ENCODE data around the gene LHPP.
"Not testable (repeated sequence)": the region's sequence is repeated elsewhere in the genome, so short reads cannot be mapped to it uniquely, and the experiment has no call there.

Gene LHPP

GRCh38 chr10:124606822-124607221 lies 145.2 kb downstream of the LHPP start:
- DNase-seq (ENCODE audit: low read depth): no peak

- no peak for DNase-seq (ENCODE audit: low read depth)
Measured at GRCh38 chr10:124607693-124608092, 146.1 kb downstream of the LHPP start.

GRCh38 chr10:124608093-124608721 lies 146.6 kb downstream of the LHPP start:
- no peak for DNase-seq (ENCODE audit: low read depth)

- DNase-seq (ENCODE audit: low read depth): no peak
Measured at GRCh38 chr10:124609698-124610097, 148.1 kb downstream of the LHPP start.

DNA sequence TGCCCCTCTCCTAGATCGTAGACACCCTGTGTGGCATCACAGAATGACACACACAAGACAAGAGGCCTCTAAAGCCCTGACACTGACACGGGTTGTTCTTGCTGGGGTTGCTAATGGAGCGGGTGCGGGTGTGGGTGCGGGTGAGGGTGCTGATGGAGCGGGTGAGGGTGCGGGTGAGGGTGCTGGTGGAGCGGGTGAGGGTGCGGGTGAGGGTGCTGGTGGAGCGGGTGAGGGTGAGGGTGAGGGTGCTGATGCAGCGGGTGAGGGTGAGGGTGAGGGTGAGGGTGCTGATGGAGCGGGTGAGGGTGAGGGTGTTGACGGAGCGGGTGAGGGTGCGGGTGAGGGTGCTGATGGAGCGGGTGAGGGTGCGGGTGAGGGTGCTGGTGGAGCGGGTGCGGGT lies 148.6 kb downstream of the LHPP start:
- DNase-seq (ENCODE audit: low read depth): not testable (repeated sequence)

DNA sequence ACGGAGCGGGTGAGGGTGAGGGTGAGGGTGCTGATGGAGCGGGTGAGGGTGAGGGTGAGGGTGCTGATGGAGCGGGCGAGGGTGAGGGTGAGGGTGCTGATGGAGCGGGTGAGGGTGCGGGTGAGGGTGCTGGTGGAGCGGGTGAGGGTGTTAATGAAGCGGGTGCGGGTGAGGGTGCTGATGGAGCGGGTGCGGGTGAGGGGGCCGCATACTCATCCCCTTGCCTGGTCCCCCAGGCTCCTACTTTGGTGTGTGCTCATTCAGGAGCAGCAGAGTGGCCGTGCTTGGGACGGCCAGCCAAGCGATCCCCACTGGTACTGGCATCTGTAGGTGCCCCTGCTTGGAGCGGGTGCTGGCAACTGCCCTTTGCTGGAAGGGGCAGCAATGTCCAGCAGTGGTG lies 149.2 kb downstream of the LHPP start:
- DNase-seq (ENCODE audit: low read depth): not testable (repeated sequence)

DNA sequence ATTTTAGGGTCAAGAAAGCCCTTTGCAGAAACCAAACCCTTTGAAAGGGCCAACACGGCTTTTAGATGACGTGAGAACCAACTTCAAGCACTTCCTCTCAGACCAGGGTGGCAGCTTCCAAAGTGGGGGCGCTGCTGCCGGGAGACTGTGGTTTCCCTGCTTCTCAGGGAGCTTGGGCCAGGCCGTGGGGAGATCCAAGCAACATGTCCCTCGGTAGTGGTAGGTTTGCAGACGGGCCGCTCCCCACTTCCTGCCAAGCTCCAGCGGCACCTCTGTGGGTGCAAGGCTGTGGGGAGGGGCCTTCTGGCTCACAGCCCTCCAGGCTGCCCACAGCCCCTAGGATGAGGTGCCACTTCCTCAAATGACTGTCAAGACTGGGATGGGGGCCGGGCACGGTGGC lies 150.1 kb downstream of the LHPP start:
- DNase-seq (ENCODE audit: low read depth): peak; percentile 22

- DNase-seq (ENCODE audit: low read depth): no peak
Measured at GRCh38 chr10:124612611-124613498, 151.2 kb downstream of the LHPP start.

DNA sequence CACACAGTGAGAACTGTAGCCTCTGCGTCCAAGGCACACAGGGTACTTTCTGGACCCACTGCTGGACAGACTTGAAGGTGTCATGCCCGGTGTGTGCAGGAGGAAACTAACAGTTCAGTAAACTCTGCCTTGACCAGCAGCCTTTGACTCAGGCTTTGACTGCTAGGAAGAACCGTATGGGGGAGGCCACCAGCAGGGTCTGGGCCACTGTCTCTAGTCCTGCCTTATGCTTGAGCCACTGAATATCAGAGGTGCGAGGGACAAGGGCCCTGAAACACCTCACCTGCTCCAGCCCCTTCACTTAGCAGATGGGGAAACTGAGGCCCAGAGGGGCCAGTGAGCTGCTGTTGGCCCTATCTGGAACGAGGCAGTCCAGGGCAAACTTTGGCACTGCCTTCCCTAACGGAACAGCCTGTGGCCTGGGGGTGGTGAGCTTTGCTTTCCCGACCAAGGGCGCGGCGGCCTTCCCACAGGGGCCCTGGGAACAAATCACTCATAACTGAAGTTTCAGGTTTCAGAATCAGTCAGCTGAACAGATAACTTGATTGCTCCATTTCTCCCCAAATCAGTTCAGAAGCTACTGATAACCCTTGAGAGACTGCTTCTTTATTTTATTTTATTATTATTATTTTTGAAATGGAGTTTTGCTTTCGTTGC lies 152.5 kb downstream of the LHPP start:
- no peak for DNase-seq (ENCODE audit: low read depth)

- no peak for DNase-seq (ENCODE audit: low read depth)
Measured at GRCh38 chr10:124615259-124615658, 153.6 kb downstream of the LHPP start.

GRCh38 chr10:124616040-124616835 lies 154.6 kb downstream of the LHPP start:
- DNase-seq (ENCODE audit: low read depth): no peak

DNA sequence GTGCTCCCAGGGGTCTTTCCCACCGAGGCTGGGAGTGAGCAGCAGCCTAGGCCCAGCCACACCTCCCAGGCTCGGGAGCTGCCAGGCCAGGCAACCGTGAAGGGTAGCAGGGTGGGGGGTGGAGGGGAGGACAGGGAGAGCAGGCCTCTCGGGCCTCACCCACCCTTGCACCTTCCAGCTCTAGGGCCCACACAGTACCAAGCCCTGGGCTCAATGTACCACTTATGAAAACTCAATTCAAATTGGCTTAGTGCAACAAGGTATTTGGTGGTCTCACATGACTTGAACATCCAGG lies 155.2 kb downstream of the LHPP start:
- no peak for DNase-seq (ENCODE audit: low read depth)

DNA sequence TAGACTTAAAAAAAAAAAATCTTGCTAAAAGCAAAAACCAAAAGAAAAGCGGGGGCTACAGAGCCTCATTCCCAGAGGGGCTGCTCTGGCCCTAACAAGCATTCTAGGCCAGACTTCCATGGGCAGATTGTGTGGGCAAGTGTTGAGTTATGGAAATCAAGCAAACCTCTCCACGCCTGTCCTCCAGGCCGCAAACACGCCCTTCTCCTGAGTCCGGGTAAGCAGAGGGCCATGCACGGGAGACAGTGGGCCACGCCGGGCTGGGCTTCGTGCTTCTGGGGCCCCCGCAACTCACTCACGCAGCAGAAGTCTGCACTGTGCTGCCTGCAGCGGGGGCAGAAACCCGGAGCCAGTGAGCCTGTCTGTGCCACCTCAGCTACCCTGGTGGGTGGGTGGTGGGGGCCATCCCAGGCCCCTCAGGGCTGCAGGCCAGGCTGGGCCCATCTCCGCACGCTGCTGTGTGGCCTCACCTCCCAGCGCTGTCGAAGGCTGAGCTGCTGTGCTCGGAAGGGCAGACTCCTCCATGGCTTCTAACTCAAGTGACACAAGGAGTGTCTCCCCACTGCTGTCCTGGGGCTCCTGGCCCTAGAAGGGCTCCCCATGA lies 156.9 kb downstream of the LHPP start:
- no peak for DNase-seq (ENCODE audit: low read depth)

GRCh38 chr10:124619195-124619594 lies 157.6 kb downstream of the LHPP start:
- no peak for DNase-seq (ENCODE audit: low read depth)

DNA sequence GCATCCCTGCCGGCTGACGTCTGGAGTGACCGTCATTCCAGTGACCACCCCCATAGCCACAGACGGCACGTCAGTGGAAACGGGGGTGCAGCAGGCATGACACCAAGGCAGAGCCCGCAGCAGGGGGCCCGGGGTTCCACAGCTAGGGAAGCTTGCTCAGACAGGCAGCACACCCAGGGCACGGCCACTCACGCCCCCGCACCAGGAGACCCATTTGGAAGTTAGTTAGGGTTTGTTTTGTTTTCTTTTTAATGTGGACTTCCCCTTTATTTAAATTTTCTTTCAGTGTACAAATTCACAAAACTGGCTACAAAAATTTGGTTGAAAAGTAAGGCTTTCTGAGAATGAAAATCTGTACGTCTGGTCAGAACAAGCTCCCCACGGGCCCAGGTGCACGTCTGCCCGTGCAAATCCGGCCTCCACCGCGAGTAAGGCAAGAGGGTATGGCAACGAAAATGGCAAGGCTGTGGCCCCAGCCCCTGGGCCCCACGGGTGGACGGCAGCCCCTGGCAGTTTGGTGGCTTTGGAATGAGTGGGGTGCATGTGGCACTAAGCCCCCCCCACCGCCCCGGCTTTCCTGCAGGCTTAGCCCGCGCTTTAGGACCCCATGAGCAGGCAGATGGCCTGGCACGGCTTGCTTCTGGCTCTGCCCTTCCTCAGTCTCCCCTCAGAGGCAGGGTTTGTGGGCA lies 158.3 kb downstream of the LHPP start:
- DNase-seq (ENCODE audit: low read depth): no peak

- no peak for DNase-seq (ENCODE audit: low read depth)
Measured at GRCh38 chr10:124621637-124622036, 160.0 kb downstream of the LHPP start.

DNA sequence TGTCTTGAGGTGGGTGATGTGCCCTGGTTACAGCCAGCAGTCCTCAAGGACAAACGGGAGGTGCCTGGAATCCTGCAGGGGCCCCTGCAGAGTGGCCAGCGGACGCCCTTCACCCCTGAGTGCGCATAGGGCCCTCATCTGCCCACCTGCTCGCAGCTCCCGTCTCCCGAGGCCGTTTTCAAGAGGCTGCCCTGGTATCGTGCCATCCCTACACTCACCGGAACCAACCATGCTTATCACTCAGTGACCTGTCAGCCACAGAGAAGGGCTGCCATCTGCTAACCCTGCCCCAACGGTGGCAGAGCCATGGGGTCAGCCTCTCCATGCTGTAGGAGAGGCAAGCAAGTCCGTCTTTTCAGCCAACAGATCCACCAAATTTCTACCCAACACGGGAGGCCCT lies 160.5 kb downstream of the LHPP start:
- no peak for DNase-seq (ENCODE audit: low read depth)

- no peak for DNase-seq (ENCODE audit: low read depth)
Measured at GRCh38 chr10:124622866-124623536, 161.4 kb downstream of the LHPP start.

- DNase-seq (ENCODE audit: low read depth): no peak
Measured at GRCh38 chr10:124624006-124624405, 162.4 kb downstream of the LHPP start.

DNA sequence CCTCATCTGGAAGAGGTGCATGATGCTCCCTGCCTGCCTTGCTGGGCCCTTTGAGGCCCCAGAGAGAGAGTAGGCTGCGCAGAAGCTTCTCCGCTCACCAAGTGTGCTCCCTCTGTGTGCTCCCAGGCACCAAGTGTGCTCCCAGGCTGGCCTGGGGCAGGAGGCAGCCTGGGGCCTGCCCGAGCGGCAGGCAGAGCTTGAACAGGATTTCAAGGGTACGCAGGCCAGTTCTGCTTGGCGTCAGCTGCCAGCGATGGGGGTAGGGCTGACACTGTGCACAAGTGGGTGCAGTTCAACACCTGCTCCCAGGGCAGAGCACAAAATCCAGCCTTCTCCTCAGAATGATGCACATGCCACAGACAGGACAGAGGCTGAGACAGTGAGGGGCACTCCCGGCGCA lies 162.8 kb downstream of the LHPP start:
- DNase-seq (ENCODE audit: low read depth): no peak

DNA sequence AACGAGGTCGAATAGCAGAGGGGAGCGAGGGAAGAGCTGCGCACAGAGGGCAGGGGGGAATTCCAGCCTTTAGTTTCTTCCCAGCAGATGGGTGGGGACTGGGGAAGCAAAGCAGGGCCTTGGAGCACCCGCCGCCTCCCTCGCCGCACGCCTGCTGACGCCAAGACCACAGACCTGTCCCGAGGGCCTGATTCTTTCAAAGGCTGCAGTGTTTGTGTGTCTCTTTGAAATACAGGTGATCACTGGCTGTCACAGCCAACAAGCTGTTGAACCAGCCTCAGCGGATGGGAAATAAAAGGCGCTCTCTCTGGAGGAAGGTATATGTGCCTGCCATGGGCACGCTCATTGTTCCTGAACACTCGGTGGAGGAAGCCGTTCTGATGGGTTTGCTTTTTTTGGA lies 163.3 kb downstream of the LHPP start:
- DNase-seq (ENCODE audit: low read depth): no peak
